ENCODE measurements around the gene RNF224. TPM values are rescaled to one million over a fixed set of nuclear protein-coding genes. Genes with fewer than 3 reads are reported as not detected.

The RNF224 gene
- total and polyA plus RNA-seq, 2 of the 13 experiments (the other 11 are each of a cell fraction or from before 2014, with no cell fraction given): 0.09 TPM; not detected in 1

DNA sequence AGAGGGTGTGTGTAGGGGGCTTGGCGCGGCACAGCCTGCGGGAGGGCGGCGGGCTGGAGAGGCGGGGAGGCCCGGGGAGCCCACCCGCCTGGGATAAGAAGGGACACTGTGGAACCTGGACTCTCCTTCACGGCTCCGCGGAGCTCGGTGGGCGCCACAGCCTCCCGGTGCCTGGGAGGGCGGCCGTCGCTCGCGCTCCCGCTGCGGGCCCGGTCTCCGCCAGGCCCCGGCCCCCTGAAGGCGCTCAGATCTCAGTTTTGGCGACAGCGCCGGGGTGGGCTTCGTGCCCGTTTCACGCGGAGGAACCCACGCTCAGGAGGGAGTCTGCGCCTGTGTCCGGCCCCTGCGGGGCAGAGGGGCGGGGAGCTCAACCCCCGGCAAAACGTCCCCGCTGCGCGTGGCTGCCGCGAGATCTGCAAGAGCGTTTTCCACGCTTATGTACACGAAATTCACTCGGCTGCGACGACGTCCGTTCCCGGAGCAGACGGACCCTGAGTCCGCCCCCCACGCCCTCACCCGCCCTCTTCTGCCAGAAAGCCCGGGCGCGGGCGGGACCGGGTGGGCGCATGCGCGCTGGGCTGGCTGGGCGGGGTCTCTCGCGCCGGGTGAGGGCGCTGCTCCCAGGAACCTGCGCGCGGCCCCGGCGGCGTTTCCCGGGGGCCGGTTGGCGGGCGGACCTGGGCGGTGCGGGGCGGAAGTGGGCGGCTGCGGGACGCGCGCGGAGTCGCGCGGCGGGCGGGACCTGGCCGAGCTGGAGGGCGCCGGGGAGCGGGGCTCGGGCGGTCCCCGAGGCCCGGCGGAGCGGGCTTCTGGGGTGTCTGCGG is 27.5 kb downstream of the RNF224 start, which contains the start of gene NELFB (continued):
- peak; percentile 70; the same call in 1 of the 2 replicates for TF ChIP-seq SALL2 (CRISPR knock-in tag; IDR thresholded peaks at IDR 0.05)

DNA sequence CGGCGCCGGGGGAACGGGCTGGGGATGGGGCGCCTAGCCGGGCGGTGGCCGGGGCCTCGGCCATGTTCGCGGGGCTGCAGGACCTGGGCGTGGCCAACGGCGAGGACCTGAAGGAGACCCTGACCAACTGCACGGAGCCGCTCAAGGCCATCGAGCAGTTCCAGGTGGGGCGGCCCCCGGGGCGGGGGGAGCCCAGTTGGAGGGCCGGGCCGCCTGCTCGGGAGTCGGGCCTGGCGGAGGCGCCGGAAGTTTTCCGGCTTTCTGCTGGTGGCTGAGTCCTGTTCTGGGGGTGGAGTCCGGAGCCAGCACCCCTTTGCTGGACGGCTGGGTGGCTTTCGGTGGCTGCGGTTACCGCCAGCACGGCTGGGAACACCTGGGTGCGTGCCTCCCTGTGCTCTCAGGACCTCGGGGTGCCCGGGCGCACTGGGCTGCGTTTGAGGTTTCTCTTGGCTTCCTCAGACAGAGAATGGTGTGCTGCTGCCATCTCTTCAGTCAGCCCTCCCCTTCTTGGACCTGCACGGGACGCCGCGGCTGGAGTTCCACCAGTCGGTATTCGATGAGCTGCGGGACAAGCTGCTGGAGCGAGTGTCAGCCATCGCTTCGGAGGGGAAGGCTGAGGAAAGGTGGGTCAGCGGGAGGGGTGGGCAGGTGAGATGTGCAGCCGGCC is 28.3 kb downstream of the RNF224 start:
- BruUV-seq (replicated peaks): TSS peak; percentile 61
- 4% methylated on average over 5 of the region's 51 CpGs for WGBS (ENCODE audit: low lambda C conversion rate)
- ATAC-seq (peak; percentile 19), DNase-seq (ENCODE audit: low spot score) (peak; percentile 46), FAIRE-seq (no peak)
- intact Hi-C loops (cut with micrococcal nuclease; ENCODE audit: unreplicated experiment) (no loop called here), in situ Hi-C loops (cut with HindIII; ENCODE audit: extremely low pct_ligation_motif_present, low pct_unique_long_range_greater_than_20kb) (no loop called here)
- POLR2A ChIA-PET: interaction anchor here (1.1 to 14.2 kb wide), 8 partner anchors 13 to 167 kb away, joined by 3 to 317 read pairs (median 9); partner anchors contain the start of genes ANAPC2, EXD3, NOXA1 and SSNA1
- Histone ChIP-seq H3K36me3 (replicated peaks in 1 of 2; ENCODE audit: control insufficient read depth in 1 of 2, insufficient read depth in 2 of 2, low read length in 2 of 2) (peaks cover 11 to 17% of the 10 kb centered on the region in 2 experiments; a peak in 4 of 5 replicates), H3K4me1 (ENCODE audit: insufficient read depth, low read length) (peaks cover 50% of the 10 kb centered on the region), H3K9ac (ENCODE audit: insufficient read depth, low read depth, low read length) (peak overlapping the region; percentile 81), H4K20me1 (ENCODE audit: insufficient read depth, low read length) (no peaks in the 10 kb centered on the region), H3K27me3 (ENCODE audit: control insufficient read depth in 1 of 2, insufficient read depth in 2 of 2, low read length in 2 of 2) (no peaks in the 10 kb centered on the region; a peak in 1 of 5 replicates), H3K79me2 (ENCODE audit: insufficient read depth, low read length) (peaks cover 18% of the 10 kb centered on the region), H3K4me3 (replicated peaks in 1 of 3; ENCODE audit: insufficient read depth in 1 of 3, low read depth in 2 of 3, low read length in 3 of 3) (peak overlapping the region; percentile 91 to 98 (median 91)), H2AFZ (ENCODE audit: low read length) (no peak overlapping the region), H3K27ac (ENCODE audit: extremely low read length, insufficient read depth, low read length) (peak overlapping the region; percentile 62), H3K9me3 (ENCODE audit: low read length) (no peaks in the 10 kb centered on the region), H3K4me2 (ENCODE audit: low read depth, low read length) (peak overlapping the region; percentile 91)
- CTCF ChIA-PET (ENCODE audit: low intra/inter-chr PET ratio, low total read pairs): no interaction called here
- no peak for TF ChIP-seq ZNF136 (CRISPR knock-in tag; IDR thresholded peaks at IDR 0.05; ENCODE audit: low read depth)
- peak; percentile 11; the same call in 1 of the 2 replicates for TF ChIP-seq BRD4 (CRISPR knock-in tag; IDR thresholded peaks at IDR 0.05)
- TF ChIP-seq DNMT3B (CRISPR knock-in tag; conservative IDR thresholded peaks at IDR 0.05): no peak
- no peak for TF ChIP-seq MAFF (IDR thresholded peaks at IDR 0.05; ENCODE audit: low read depth, low read length)
- TF ChIP-seq KAT7 (CRISPR knock-in tag; IDR thresholded peaks at IDR 0.05; ENCODE audit: borderline replicate concordance): 0 out of 2 replicates have a peak, but pooled peaks have one; percentile 17
- TF ChIP-seq, protein P1, sequence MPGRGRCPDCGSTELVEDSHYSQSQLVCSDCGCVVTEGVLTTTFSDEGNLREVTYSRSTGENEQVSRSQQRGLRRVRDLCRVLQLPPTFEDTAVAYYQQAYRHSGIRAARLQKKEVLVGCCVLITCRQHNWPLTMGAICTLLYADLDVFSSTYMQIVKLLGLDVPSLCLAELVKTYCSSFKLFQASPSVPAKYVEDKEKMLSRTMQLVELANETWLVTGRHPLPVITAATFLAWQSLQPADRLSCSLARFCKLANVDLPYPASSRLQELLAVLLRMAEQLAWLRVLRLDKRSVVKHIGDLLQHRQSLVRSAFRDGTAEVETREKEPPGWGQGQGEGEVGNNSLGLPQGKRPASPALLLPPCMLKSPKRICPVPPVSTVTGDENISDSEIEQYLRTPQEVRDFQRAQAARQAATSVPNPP (CRISPR knock-in tag; IDR thresholded peaks at IDR 0.05): no peak; the same call in 1 of the 2 replicates
- TF ChIP-seq ZSCAN29 (CRISPR knock-in tag; conservative IDR thresholded peaks at IDR 0.05): no peak
- TF ChIP-seq, protein P2, sequence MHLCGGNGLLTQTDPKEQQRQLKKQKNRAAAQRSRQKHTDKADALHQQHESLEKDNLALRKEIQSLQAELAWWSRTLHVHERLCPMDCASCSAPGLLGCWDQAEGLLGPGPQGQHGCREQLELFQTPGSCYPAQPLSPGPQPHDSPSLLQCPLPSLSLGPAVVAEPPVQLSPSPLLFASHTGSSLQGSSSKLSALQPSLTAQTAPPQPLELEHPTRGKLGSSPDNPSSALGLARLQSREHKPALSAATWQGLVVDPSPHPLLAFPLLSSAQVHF (CRISPR knock-in tag; IDR thresholded peaks at IDR 0.05): 0 out of 2 replicates have a peak, but pooled peaks have one; percentile 4
- TF ChIP-seq, protein P3, sequence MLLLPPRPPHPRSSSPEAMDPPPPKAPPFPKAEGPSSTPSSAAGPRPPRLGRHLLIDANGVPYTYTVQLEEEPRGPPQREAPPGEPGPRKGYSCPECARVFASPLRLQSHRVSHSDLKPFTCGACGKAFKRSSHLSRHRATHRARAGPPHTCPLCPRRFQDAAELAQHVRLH (CRISPR knock-in tag; IDR thresholded peaks at IDR 0.05; ENCODE audit: borderline replicate concordance, low read depth): no peak
- no peak for TF ChIP-seq ZNF850 (CRISPR knock-in tag; conservative IDR thresholded peaks at IDR 0.05)
- TF ChIP-seq ZFAT (CRISPR knock-in tag; conservative IDR thresholded peaks at IDR 0.05): no peak
- TF ChIP-seq ZNF672 (CRISPR knock-in tag; IDR thresholded peaks at IDR 0.05): no peak
- TF ChIP-seq, protein P4, sequence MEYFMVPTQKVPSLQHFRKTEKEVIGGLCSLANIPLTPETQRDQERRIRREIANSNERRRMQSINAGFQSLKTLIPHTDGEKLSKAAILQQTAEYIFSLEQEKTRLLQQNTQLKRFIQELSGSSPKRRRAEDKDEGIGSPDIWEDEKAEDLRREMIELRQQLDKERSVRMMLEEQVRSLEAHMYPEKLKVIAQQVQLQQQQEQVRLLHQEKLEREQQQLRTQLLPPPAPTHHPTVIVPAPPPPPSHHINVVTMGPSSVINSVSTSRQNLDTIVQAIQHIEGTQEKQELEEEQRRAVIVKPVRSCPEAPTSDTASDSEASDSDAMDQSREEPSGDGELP (IDR thresholded peaks at IDR 0.05; ENCODE audit: borderline replicate concordance, low read depth): no peak; the same call in 1 of the 2 replicates
- TF ChIP-seq, protein P5, sequence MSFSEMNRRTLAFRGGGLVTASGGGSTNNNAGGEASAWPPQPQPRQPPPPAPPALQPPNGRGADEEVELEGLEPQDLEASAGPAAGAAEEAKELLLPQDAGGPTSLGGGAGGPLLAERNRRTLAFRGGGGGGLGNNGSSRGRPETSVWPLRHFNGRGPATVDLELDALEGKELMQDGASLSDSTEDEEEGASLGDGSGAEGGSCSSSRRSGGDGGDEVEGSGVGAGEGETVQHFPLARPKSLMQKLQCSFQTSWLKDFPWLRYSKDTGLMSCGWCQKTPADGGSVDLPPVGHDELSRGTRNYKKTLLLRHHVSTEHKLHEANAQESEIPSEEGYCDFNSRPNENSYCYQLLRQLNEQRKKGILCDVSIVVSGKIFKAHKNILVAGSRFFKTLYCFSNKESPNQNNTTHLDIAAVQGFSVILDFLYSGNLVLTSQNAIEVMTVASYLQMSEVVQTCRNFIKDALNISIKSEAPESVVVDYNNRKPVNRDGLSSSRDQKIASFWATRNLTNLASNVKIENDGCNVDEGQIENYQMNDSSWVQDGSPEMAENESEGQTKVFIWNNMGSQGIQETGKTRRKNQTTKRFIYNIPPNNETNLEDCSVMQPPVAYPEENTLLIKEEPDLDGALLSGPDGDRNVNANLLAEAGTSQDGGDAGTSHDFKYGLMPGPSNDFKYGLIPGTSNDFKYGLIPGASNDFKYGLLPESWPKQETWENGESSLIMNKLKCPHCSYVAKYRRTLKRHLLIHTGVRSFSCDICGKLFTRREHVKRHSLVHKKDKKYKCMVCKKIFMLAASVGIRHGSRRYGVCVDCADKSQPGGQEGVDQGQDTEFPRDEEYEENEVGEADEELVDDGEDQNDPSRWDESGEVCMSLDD (CRISPR knock-in tag; IDR thresholded peaks at IDR 0.05; ENCODE audit: borderline replicate concordance): no peak
